ENCODE measurements around the gene ANKRD22.

- TF ChIP-seq MTA2 (IDR thresholded peaks at IDR 0.05; ENCODE audit: low read depth): no peak
- no peak for TF ChIP-seq ZBTB33 (IDR thresholded peaks at IDR 0.05)
- TF ChIP-seq USF2 (IDR thresholded peaks at IDR 0.05; ENCODE audit: borderline replicate concordance, low read depth, low read length): no peak
- no peak for TF ChIP-seq NR2F1 (conservative IDR thresholded peaks at IDR 0.05)
- no peak for TF ChIP-seq RCOR1 (conservative IDR thresholded peaks at IDR 0.05; ENCODE audit: low read depth, low read length)
- no peak for TF ChIP-seq KDM1A (IDR thresholded peaks at IDR 0.05; ENCODE audit: borderline replicate concordance)
- TF ChIP-seq EGR1 (IDR thresholded peaks at IDR 0.05; ENCODE audit: borderline replicate concordance in 1 of 2, low read depth in 2 of 2, low read length in 2 of 2): no peak
- no peak for TF ChIP-seq SMC3 (IDR thresholded peaks at IDR 0.05; ENCODE audit: borderline replicate concordance, low read length)
Observed at GRCh38 chr10:88875081-88875480, 23.4 kb upstream of the ANKRD22 start.

Measured in GM12878 (cell line).